Esophagus muscularis mucosa (tissue), 3 donors: ENCODE data around the gene NFIB.

Source experiments
- POLR2A ChIP-seq: fragments of 450-650 bp; IDR thresholded peaks from one replicate; pipeline ENCODE4 v1.6.1; 2017; ENCODE audit warnings: antibody characterized with exemption, moderate library complexity, mild to moderate bottlenecking, low read depth
- TF ChIP-seq, protein P1 (sequence below), 3 experiments: fragments of 200-600 bp in 2 of 3; fragments of 450-650 bp in 1 of 3; sonication (generic) in 2 of 3; IDR thresholded peaks; one replicate each; pipeline ENCODE4 v1.5.1; 2017 to 2019; ENCODE audit warnings: antibody characterized with exemption in 3 of 3, mild to moderate bottlenecking in 2 of 3, moderate library complexity in 1 of 3

DNA sequence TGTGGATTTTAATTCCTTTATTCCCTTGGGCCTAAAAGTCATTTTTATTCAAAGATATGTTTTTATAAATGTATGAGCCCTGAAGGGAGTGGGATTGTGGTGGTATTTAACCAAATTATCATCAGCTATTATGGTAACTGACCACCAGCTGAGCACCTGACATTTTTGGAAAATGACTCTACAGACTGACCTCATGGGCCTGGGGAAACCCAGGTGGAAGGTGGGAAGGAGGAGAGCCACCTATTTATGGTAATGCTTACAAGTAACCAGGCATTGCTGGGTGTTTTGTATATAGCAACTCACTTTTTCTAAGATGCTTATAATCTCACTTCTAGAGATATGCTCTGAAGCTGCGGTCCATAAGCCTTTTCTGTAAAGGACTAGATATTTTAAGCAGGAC, 22.3 kb upstream of the NFIB start:
- TF ChIP-seq, protein P1, sequence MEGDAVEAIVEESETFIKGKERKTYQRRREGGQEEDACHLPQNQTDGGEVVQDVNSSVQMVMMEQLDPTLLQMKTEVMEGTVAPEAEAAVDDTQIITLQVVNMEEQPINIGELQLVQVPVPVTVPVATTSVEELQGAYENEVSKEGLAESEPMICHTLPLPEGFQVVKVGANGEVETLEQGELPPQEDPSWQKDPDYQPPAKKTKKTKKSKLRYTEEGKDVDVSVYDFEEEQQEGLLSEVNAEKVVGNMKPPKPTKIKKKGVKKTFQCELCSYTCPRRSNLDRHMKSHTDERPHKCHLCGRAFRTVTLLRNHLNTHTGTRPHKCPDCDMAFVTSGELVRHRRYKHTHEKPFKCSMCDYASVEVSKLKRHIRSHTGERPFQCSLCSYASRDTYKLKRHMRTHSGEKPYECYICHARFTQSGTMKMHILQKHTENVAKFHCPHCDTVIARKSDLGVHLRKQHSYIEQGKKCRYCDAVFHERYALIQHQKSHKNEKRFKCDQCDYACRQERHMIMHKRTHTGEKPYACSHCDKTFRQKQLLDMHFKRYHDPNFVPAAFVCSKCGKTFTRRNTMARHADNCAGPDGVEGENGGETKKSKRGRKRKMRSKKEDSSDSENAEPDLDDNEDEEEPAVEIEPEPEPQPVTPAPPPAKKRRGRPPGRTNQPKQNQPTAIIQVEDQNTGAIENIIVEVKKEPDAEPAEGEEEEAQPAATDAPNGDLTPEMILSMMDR (IDR thresholded peaks at IDR 0.05): no peak
- no peak for TF ChIP-seq POLR2A
